ENCODE results near the gene HYAL1.
A peak's percentile ranks its signal among the peaks of the same experiment; 100 is the strongest.

The HYAL1 gene

DNA sequence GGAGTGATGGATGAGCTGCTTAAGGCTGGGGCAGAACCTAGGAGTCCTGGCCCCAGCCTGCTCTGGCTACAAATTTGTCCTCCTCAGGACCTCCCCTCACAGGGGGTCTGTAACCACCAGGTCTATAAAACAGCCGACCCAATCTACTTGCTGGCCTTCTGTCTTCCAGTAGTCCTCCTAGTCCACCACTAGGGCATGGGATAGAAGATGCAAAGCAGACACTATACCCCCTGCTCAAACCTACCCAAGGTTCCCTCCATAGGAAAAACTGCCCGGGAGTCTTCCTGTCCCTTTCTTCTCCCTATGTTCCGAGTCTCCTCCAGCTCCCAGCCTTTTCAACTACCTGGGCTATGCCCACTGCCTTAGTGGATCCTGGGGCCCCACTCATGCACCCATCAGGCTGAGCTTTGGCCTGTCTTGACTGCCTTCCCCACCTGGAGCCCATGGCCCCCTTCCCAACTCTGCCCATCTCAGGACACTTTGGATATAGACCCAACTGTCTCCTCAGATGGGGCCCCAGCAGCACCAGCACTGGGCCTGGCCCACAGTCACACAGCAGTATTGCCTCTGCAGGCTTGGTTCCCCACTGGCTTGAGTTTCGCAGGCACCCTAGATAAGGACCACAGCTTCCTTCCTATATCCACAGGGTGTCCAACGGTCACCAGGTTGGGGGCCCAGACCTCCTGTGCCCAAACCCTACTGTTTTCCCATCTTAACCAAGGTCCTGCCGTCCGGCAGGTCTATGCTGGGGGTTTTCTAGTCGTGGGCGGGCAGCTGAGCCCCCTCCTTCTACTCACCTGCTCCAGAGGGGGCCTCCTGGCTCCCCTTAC is 5.3 kb downstream of the HYAL1 start:
- Mint-ChIP-seq H3K27ac (peak overlapping the region; percentile 97), H3K27me3 (no peaks in the 10 kb centered on the region), H3K9me3 (no peaks in the 10 kb centered on the region), H3K4me3 (peak overlapping the region; percentile 94), H3K36me3 (no peaks in the 10 kb centered on the region), H3K4me1 (peaks cover 20% of the 10 kb centered on the region)
- DNase-seq (ENCODE audit: low spot score in 2 of 2) (no peak), ATAC-seq (ENCODE audit: low read depth) (no peak)

DNA sequence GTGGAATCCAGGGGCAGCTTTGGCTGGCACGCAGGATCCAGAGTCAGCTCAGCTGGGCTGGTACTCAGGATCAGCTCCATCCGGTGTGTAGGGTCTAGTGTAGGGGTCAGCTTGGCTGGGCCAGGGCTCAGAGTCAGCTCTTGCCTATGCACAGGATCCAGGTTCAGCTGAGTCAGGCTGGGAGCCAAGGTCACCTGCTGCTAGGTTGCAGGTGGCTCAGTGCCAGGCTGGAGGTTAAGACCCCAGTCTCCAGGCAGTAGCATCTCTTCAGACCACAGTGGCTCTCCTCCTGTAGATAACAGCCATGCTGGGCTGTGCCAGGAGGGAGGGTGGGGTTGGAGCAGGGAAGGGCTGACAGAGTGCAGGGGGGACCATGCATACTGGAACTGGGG is 6.0 kb downstream of the HYAL1 start:
- H3K4me3 Mint-ChIP-seq, result peak overlapping the region; percentile 94
- no peaks in the 10 kb centered on the region for H3K36me3 Mint-ChIP-seq
- peaks cover 27% of the 10 kb centered on the region for H3K4me1 Mint-ChIP-seq
- no peaks in the 10 kb centered on the region for H3K9me3 Mint-ChIP-seq
- no peaks in the 10 kb centered on the region for H3K27me3 Mint-ChIP-seq
- DNase-seq (ENCODE audit: low spot score in 2 of 2) (no peak), ATAC-seq (ENCODE audit: low read depth) (no peak)
- H3K27ac Mint-ChIP-seq, result peak overlapping the region; percentile 97

DNA sequence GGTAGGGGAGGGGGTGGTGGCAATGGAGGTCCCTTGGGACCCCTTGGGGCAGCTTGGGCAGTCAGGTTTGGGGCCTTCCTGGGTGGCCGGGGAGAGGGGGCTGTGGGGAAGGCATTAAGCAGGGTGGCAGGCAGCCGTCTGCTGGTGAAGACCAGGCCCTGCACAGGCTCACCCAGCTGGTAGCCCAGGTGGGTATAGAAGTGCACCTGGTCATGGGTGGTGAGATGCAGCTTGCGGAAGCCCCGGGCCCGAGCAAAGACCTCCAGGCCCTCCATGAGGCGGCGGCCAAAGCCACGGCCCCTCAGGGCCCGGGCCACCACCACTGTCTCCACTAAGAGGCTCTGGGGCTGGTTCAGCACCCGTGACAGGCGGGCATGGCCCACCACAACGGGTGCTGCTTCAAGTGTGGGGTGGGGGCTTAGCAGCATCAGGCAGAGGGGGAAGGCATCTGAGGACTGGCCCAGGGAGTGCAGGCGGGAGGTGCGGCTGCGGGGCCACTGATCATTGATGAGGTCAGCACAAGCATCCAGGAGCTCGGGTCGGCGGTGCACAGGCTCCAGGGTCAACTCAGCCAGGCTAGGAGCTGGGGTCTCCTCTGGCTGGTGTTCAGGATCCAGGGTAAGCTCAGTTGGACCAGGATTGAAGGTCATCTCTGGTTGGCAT is 6.5 kb downstream of the HYAL1 start:
- Mint-ChIP-seq H3K4me3 (no peak overlapping the region), H3K9me3 (no peaks in the 10 kb centered on the region), H3K4me1 (peaks cover 29% of the 10 kb centered on the region), H3K27me3 (no peaks in the 10 kb centered on the region), H3K36me3 (no peaks in the 10 kb centered on the region), H3K27ac (no peak overlapping the region)
- ATAC-seq (ENCODE audit: low read depth) (no peak), DNase-seq (ENCODE audit: low spot score in 2 of 2) (no peak)

DNA sequence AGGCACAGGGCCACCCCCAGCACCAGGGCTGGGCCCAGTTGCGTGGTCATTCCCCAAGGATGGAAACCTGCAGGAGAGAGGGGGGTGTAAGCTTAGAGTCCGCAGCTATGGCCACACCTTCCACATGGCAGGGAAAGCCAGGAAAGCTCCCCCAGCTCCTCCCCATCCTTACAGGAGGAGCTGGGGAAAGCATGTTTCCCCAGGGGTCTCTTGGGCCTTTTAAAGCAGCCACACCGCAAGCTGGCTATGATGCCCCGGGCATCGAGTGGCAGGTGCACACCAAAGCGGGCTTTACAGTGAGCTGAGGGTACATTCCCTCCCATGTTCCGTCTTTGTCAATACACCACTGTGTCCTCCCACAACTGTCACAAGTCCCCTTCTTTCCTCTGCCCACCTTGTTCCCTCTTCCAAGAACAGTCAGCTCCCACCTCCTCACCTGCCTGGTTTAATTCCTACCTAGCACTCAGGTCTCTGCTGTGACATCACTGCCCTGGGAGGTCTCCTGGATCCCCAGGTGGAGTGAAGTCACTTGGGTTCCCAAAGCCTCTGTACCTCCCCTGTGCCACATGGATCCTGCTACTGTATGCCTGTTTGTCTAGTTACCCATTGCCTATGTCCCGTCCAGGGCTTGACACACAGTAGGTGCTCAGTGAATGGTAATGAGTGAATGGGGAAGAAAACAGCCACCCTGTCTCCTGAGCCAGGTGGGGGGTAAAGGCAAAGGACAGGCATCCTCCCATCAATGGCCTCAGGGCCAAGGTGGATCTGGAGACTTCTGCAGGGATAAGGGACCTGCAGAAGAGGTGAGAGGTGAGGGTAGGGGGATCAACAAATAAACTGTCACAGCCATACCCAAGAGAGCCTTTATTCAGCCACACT is 7.6 kb downstream of the HYAL1 start:
- Mint-ChIP-seq H3K27ac (no peak overlapping the region), H3K4me1 (peaks cover 36% of the 10 kb centered on the region), H3K4me3 (no peak overlapping the region), H3K27me3 (no peaks in the 10 kb centered on the region), H3K9me3 (no peaks in the 10 kb centered on the region), H3K36me3 (no peaks in the 10 kb centered on the region)
- ATAC-seq (ENCODE audit: low read depth), result no peak
- DNase-seq (ENCODE audit: low spot score in 2 of 2), result no peak

DNA sequence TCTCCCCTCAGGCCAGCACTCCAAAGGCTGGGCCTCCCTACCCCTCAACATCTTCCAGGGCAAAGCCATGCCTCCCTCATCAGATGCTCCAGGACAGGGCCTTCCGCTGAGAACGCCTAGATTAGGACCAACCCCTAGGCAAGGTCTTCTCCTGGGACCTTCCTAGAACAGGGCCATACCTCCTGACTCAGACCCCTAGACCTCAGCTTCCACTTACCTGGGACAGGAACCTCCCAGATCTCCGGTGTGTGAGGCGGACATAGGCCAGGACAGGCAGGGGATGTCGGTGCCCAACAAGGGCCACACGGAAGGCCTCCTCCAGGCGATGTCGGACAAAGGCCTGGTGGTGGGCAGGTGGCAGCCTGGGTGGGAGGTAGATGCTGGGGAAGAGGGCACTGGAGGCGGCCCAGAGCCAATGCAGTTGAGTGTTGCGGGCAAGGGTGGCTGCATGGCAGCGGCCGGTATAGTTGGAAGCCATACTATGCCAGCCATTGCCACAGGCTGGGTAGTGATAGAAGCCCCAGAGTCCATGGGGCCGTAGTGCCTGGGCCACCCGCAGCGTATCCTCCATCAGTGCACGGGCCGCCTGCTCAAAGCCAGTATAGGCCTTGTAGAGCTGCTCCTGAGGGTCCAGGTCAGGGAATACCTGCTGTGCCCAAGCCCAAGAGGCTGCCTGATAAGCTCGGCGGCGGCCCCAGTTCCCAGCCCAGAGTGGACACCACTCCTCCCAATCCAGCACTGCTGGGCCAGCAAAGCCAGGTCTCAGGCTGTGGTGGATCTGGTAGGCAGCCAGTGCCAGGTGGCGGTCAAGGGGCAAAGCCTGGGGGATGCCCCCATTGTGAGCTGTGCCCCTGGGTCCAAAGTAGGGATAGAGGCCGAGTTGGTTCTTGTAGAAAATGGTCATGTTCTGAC is 8.6 kb downstream of the HYAL1 start:
- Mint-ChIP-seq H3K27ac (no peak overlapping the region), H3K4me1 (peaks cover 30% of the 10 kb centered on the region)

GRCh38 chr3:50294089-50294488 is 9.3 kb downstream of the HYAL1 start:
- H3K9me3 Mint-ChIP-seq, result no peaks in the 10 kb centered on the region
- H3K27me3 Mint-ChIP-seq, result no peaks in the 10 kb centered on the region
- ATAC-seq (ENCODE audit: low read depth), result no peak
- no peak overlapping the region for H3K4me3 Mint-ChIP-seq
- H3K27ac Mint-ChIP-seq, result no peak overlapping the region
- H3K4me1 Mint-ChIP-seq, result peaks cover 29% of the 10 kb centered on the region
- H3K36me3 Mint-ChIP-seq, result peaks cover 2% of the 10 kb centered on the region
- DNase-seq (ENCODE audit: low spot score in 2 of 2), result no peak

More for the DNA sequence above, 8.6 kb downstream of the HYAL1 start:
- Mint-ChIP-seq H3K36me3 (no peaks in the 10 kb centered on the region), H3K9me3 (no peaks in the 10 kb centered on the region), H3K4me3 (no peak overlapping the region), H3K27me3 (no peaks in the 10 kb centered on the region)
- ATAC-seq (ENCODE audit: low read depth) (no peak), DNase-seq (ENCODE audit: low spot score in 2 of 2) (no peak)

DNA sequence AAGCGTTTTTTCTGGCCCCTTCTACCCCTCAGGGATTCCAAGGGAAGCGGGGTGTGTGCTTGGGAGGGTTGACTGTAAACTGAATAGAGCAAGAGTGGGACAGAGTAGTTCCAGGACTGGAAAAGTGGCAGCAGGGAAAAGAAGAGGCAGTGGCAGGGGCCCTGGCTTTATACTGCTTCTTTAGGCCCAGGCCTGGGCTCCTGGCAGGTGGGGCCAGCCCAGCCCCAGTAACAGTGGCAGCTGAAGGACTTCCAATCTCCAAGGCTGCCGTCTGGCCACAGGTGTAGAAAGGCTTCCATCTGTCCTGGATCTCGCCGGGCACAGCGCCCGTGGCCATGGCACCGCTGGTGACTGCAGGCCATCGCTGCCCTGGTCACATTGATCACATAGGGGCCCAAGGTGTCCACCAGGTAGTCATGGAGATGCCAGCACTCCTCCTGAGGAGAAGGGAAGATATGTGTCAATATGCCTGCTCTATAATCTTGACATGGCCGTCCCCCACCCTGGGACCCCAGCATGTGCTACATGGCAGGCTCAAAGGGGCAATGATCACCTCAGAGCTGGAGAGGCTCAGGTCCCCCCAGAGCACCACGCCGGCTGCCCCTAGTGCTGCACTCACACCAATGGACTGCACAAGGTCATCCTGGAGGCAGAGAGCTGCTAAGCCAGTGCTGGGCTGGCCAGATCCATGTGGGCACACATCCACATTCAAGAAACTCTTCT is 10.1 kb downstream of the HYAL1 start:
- peak overlapping the region; percentile 85 for H3K4me3 Mint-ChIP-seq
- H3K36me3 Mint-ChIP-seq, result peaks cover 4% of the 10 kb centered on the region
- H3K9me3 Mint-ChIP-seq, result no peaks in the 10 kb centered on the region
- no peaks in the 10 kb centered on the region for H3K27me3 Mint-ChIP-seq
- no peak for DNase-seq (ENCODE audit: low spot score in 2 of 2)
- H3K27ac Mint-ChIP-seq, result peak overlapping the region; percentile 91
- H3K4me1 Mint-ChIP-seq, result peaks cover 28% of the 10 kb centered on the region
- no peak for ATAC-seq (ENCODE audit: low read depth)

GRCh38 chr3:50292159-50293078 is 11.0 kb downstream of the HYAL1 start, which contains the start of gene IFRD2:
IFRD2 (minus strand) TSS chr3:50292429; CDS start chr3:50292274, 155 bp downstream.
- Mint-ChIP-seq H3K9me3 (no peaks in the 10 kb centered on the region), H3K36me3 (peaks cover 5% of the 10 kb centered on the region), H3K4me3 (peak within 1 kb of the TSS; percentile 85), H3K27me3 (no peaks in the 10 kb centered on the region), H3K4me1 (peaks cover 22% of the 10 kb centered on the region), H3K27ac (peak within 1 kb of the TSS; percentile 91)
- DNase-seq (ENCODE audit: low spot score in 2 of 2) (peak; percentile 85 to 92), ATAC-seq (ENCODE audit: low read depth) (peak; percentile 99)

- ATAC-seq (ENCODE audit: low read depth) (no peak), DNase-seq (ENCODE audit: low spot score in 2 of 2) (no peak)
- Mint-ChIP-seq H3K9me3 (no peaks in the 10 kb centered on the region), H3K27ac (no peak overlapping the region), H3K36me3 (peaks cover 5% of the 10 kb centered on the region), H3K4me1 (peaks cover 19% of the 10 kb centered on the region), H3K4me3 (no peak overlapping the region), H3K27me3 (no peaks in the 10 kb centered on the region)
Observed at GRCh38 chr3:50290161-50290641, 13.2 kb downstream of the HYAL1 start.

DNA sequence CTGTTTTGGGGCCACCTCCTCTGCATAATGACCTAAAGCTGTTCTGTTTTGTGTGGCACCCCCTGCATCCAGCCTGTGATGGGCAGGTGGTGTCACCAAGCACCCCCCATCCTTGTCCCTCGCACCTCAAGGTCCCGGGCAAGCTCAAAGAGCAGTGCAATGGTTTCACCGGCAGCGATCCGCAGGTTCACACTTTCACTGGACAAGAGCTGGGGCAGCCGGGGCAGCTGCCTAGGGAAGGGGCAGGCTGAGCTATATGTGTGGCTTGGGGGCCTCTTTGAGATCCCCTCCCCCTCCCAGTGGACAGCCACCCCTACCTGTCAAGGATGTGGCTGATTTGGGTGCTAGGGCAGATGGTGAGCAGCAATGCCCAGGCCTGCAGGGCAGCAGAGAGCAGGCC is 14.2 kb downstream of the HYAL1 start:
- no peak for ATAC-seq (ENCODE audit: low read depth)
- no peaks in the 10 kb centered on the region for H3K9me3 Mint-ChIP-seq
- no peak overlapping the region for H3K4me3 Mint-ChIP-seq
- no peak overlapping the region for H3K27ac Mint-ChIP-seq
- DNase-seq (ENCODE audit: low spot score in 2 of 2), result no peak
- peaks cover 5% of the 10 kb centered on the region for H3K36me3 Mint-ChIP-seq
- peaks cover 19% of the 10 kb centered on the region for H3K4me1 Mint-ChIP-seq
- H3K27me3 Mint-ChIP-seq, result no peaks in the 10 kb centered on the region

- peaks cover 19% of the 10 kb centered on the region for H3K4me1 Mint-ChIP-seq
- no peaks in the 10 kb centered on the region for H3K9me3 Mint-ChIP-seq
- H3K27ac Mint-ChIP-seq, result no peak overlapping the region
- no peak for ATAC-seq (ENCODE audit: low read depth)
- H3K36me3 Mint-ChIP-seq, result peaks cover 5% of the 10 kb centered on the region
- H3K4me3 Mint-ChIP-seq, result no peak overlapping the region
- DNase-seq (ENCODE audit: low spot score in 2 of 2), result no peak
- no peaks in the 10 kb centered on the region for H3K27me3 Mint-ChIP-seq
Observed at GRCh38 chr3:50288387-50289007, 14.9 kb downstream of the HYAL1 start.
